ENCODE data around the gene STK4. TPM values are rescaled to one million over a fixed set of nuclear protein-coding genes. Genes with fewer than 3 reads are reported as not detected.

Gene STK4
- total RNA-seq, 1 experiment from 2014 or later = 43.0 TPM

- no peaks in the 10 kb centered on the region for H3K27me3 Mint-ChIP-seq (ENCODE audit: low read depth)
- Histone ChIP-seq H3K79me2 (ENCODE audit: insufficient read depth, low read length) (no peaks in the 10 kb centered on the region), H3K4me2 (ENCODE audit: insufficient read depth, insufficient read length, low read length) (no peak overlapping the region), H2BK120ac (ENCODE audit: low read depth, low read length, poor library complexity, severe bottlenecking) (no peak overlapping the region), H3K27ac (ENCODE audit: insufficient read length, low read depth, low read length) (no peak overlapping the region), H2BK15ac (ENCODE audit: low read depth, low read length) (no peak overlapping the region), H3K27me3 (ENCODE audit: insufficient read depth, low read length) (no peaks in the 10 kb centered on the region), H3K4ac (ENCODE audit: low read depth, low read length) (no peak overlapping the region), H4K5ac (ENCODE audit: insufficient read length, low read depth, low read length) (no peak overlapping the region), H4K91ac (ENCODE audit: insufficient read length, low read depth, low read length) (no peak overlapping the region), H3K23ac (ENCODE audit: insufficient read length, low read depth, low read length) (no peak overlapping the region), H3K4me1 (ENCODE audit: insufficient read depth, low read length) (peaks cover 3% of the 10 kb centered on the region; the same call in 1 of the 2 replicates), H2BK12ac (ENCODE audit: insufficient read length, low read depth, low read length) (no peak overlapping the region), H3K79me1 (ENCODE audit: insufficient read depth, low read depth, low read length, poor library complexity, severe bottlenecking) (no peaks in the 10 kb centered on the region), H3K56ac (ENCODE audit: insufficient read length, low read depth, low read length) (no peak overlapping the region), H2BK20ac (ENCODE audit: low read depth, low read length, poor library complexity, severe bottlenecking) (no peak overlapping the region), H2BK5ac (ENCODE audit: insufficient read length, low read length) (no peak overlapping the region), H3K14ac (ENCODE audit: insufficient read depth, low read length) (no peak overlapping the region), H3K23me2 (ENCODE audit: insufficient read length, low read depth, low read length, poor library complexity, severe bottlenecking) (no peaks in the 10 kb centered on the region), H3K9me3 (ENCODE audit: control insufficient read depth, low read depth, low read length) (no peaks in the 10 kb centered on the region), H3K18ac (ENCODE audit: insufficient read length, low read depth, low read length) (no peak overlapping the region), H4K8ac (replicated peaks; ENCODE audit: insufficient read length, low read depth, low read length) (no peak overlapping the region), H3T11ph (ENCODE audit: low read length) (no peak overlapping the region), H2AFZ (ENCODE audit: low read length) (no peak overlapping the region), H3K9ac (ENCODE audit: extremely low read depth, insufficient read length, low read length) (no peak overlapping the region), H2AK5ac (ENCODE audit: insufficient read length, low read length) (no peak overlapping the region), H4K20me1 (ENCODE audit: control insufficient read depth, insufficient read depth, insufficient read length) (no peaks in the 10 kb centered on the region)
- no peak overlapping the region for H3K27ac Mint-ChIP-seq
- no peak for TF ChIP-seq CTCF (conservative IDR thresholded peaks at IDR 0.05)
- no peak overlapping the region for H3K4me3 Mint-ChIP-seq
- H3K9me3 Mint-ChIP-seq = peaks cover 6 to 8% of the 10 kb centered on the region in 2 experiments
- peaks cover 9 to 21% (median 12%) of the 10 kb centered on the region in 3 experiments for H3K36me3 Mint-ChIP-seq (ENCODE audit: insufficient read depth in 1 of 3, low read depth in 3 of 3)
- no peak for DNase-seq
- WGBS (ENCODE audit: extremely low coverage, insufficient read length, low lambda C conversion rate) = no CpG with 5 or more reads among the region's 1 CpG
- peaks cover 24 to 29% of the 10 kb centered on the region in 2 experiments for H3K4me1 Mint-ChIP-seq
Measured at GRCh38 chr20:45039475-45039820, 73.1 kb downstream of the STK4 start.

All from H9 (cell line).